AG10803 (cell line): ENCODE measurements around the gene SZT2.
"Not testable (repeated sequence)": the region's sequence is repeated elsewhere in the genome, so short reads cannot be mapped to it uniquely, and the experiment has no call there.

Experiments used
- DNase-seq: peaks from one replicate; pipeline ENCODE4 v3.0.0; 2010; ENCODE audit warnings: low read depth
- H3K4me3 ChIP-seq: 2 replicates; pipeline ENCODE4 v1.5.1; 2011; ENCODE audit warnings: mild to moderate bottlenecking, low read length, control low read depth
- CTCF ChIP-seq: conservative IDR thresholded peaks from 2 replicates; pipeline ENCODE4 v1.5.1; 2011; ENCODE audit warnings: mild to moderate bottlenecking, low read length, control low read depth, inconsistent platforms

SZT2 gene

GRCh38 chr1:43387976-43388599 is 1.6 kb upstream of the SZT2 start:
- peak overlapping the region; percentile 99 for H3K4me3 ChIP-seq
- TF ChIP-seq CTCF: no peak
- DNase-seq: peak; percentile 24

GRCh38 chr1:43388613-43389012 is 1.1 kb upstream of the SZT2 start:
- no peak for DNase-seq
- H3K4me3 ChIP-seq: peak overlapping the region; percentile 99
- TF ChIP-seq CTCF: no peak

GRCh38 chr1:43392702-43393101 is 3.0 kb downstream of the SZT2 start:
- H3K4me3 ChIP-seq: no peak overlapping the region
- TF ChIP-seq CTCF: no peak

GRCh38 chr1:43395523-43395922 is 5.8 kb downstream of the SZT2 start:
- H3K4me3 ChIP-seq: no peak overlapping the region

More at GRCh38 chr1:43392702-43393101, 3.0 kb downstream of the SZT2 start:
- no peak for DNase-seq

GRCh38 chr1:43396059-43396458 is 6.4 kb downstream of the SZT2 start:
- no peak for DNase-seq
- H3K4me3 ChIP-seq: no peak overlapping the region
- no peak for TF ChIP-seq CTCF

More at GRCh38 chr1:43395523-43395922, 5.8 kb downstream of the SZT2 start:
- no peak for DNase-seq
- TF ChIP-seq CTCF: no peak

- TF ChIP-seq CTCF: no peak
Observed at GRCh38 chr1:43398227-43398626, 8.5 kb downstream of the SZT2 start.

GRCh38 chr1:43400441-43400840 is 10.7 kb downstream of the SZT2 start:
- not testable (repeated sequence) for H3K4me3 ChIP-seq, DNase-seq

More at GRCh38 chr1:43398227-43398626, 8.5 kb downstream of the SZT2 start:
- H3K4me3 ChIP-seq: no peak overlapping the region
- DNase-seq: no peak
